HUES6 (cell line): Measurements from ENCODE around the gene ECT2.
"Not testable (repeated sequence)": the region's sequence is repeated elsewhere in the genome, so short reads cannot be mapped to it uniquely, and the experiment has no call there.

Experiments
- H3K27ac ChIP-seq: 2 replicates; pipeline ENCODE4 v1.7.0; 2013; ENCODE audit warnings: low read depth, mild to moderate bottlenecking, low read length, inconsistent platforms
- H3K27me3 ChIP-seq: 2 replicates; pipeline ENCODE4 v1.6.1; 2013; ENCODE audit warnings: low read length; ENCODE audit not compliant: control insufficient read depth, insufficient read depth
- H3K36me3 ChIP-seq: 2 replicates; pipeline ENCODE4 v1.6.1; 2013; ENCODE audit warnings: low read length; ENCODE audit not compliant: control insufficient read depth, insufficient read depth
- H3K4me1 ChIP-seq: 2 replicates; pipeline ENCODE4 v1.6.1; 2013; ENCODE audit warnings: low read length; ENCODE audit not compliant: control insufficient read depth, insufficient read depth
- H3K4me3 ChIP-seq: 2 replicates; pipeline ENCODE4 v1.5.1; 2013; ENCODE audit warnings: low read depth, low read length
- H3K9ac ChIP-seq: one replicate; pipeline ENCODE4 v1.6.1; 2013; ENCODE audit warnings: mild to moderate bottlenecking, low read length
- H3K9me3 ChIP-seq: 2 replicates; pipeline ENCODE4 v1.6.1; 2013; ENCODE audit warnings: low read depth, low read length; ENCODE audit not compliant: control insufficient read depth, insufficient read depth

The ECT2 gene

GRCh38 chr3:172709774-172710663, 40.5 kb upstream of the ECT2 start:
- Histone ChIP-seq H3K27me3 (no peaks in the 10 kb centered on the region), H3K4me1 (peaks cover 10% of the 10 kb centered on the region), H3K36me3 (no peaks in the 10 kb centered on the region), H3K4me3 (peak overlapping the region; percentile 73), H3K9me3 (no peaks in the 10 kb centered on the region), H3K9ac (peak overlapping the region; percentile 69), H3K27ac (no peak overlapping the region)

DNA sequence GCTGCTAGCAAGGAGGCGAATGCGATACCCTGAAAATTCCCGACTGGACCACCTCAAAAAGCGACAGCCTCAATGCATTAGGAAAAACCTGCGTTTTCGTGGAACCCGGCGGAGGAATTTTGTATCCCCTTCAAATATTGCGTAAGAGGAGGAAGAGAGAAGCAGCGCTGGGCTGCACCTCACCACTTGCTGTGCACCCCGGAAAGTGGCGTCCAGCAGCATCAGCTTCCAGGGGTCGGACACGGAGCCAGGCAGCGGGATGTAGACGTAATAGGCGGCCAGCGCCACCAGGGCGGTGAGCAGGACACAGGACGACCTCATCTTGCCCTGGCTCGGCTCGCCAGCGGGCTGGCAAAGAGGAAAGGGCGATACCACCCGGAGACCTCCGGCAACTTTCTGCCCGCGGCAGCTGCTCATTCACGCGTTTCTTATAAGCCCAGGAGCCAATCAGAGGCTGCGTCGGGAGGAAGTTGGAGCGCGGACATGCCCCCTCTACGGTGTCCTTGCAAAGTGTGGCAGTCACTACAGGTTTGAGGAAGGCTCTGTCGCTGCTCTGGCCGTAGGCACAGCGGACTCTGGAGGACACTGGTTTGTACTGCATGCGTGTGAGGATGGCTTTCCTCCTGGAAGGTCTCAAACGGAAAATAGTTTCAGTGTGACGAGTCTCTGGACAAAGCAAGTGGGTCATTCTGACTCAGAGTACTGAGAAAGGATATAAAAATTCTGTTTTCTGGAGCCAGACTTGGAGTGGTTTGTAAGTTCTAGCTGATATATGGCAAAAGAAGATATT, 39.7 kb upstream of the ECT2 start, which contains the start of gene NCEH1:
TSS of gene NCEH1 (minus strand) at position 404 of the 790 bp plus-strand sequence. CDS start at position 321, 83 bp downstream.
- no peaks in the 10 kb centered on the region for H3K27me3 ChIP-seq
- peaks cover 10% of the 10 kb centered on the region for H3K4me1 ChIP-seq
- no peaks in the 10 kb centered on the region for H3K36me3 ChIP-seq
- peak within 1 kb of the TSS; percentile 69 for H3K9ac ChIP-seq
- H3K4me3 ChIP-seq: peak within 1 kb of the TSS; percentile 73
- no peak within 1 kb of the TSS for H3K27ac ChIP-seq
- no peaks in the 10 kb centered on the region for H3K9me3 ChIP-seq

DNA sequence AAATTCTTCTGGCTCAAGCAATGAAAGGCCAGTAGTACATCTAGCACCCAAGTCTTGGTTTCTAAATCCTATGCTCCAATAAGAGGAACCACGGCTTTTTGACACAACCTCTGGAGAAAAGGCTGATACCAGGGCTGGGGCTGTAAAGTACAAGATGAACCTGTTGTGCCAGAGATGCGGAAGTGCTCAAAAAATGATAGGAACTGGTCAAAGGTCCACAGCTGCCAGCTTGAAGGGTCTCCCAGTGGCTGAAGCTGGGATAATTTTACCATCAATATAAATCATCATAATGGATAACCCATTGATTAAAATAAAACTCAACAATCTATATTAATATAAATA, 39.1 kb upstream of the ECT2 start:
- peaks cover 10% of the 10 kb centered on the region for H3K4me1 ChIP-seq
- H3K27ac ChIP-seq: no peak overlapping the region
- no peaks in the 10 kb centered on the region for H3K9me3 ChIP-seq
- peak overlapping the region; percentile 73 for H3K4me3 ChIP-seq
- H3K9ac ChIP-seq: no peak overlapping the region
- H3K36me3 ChIP-seq: no peaks in the 10 kb centered on the region
- no peaks in the 10 kb centered on the region for H3K27me3 ChIP-seq

- no peaks in the 10 kb centered on the region for H3K27me3 ChIP-seq
- H3K36me3 ChIP-seq: no peaks in the 10 kb centered on the region
- no peak overlapping the region for H3K9ac ChIP-seq
- H3K4me1 ChIP-seq: peaks cover 10% of the 10 kb centered on the region
- peaks cover 6% of the 10 kb centered on the region; the same call in 1 of the 2 replicates for H3K9me3 ChIP-seq
- no peak overlapping the region for H3K4me3 ChIP-seq
- H3K27ac ChIP-seq: no peak overlapping the region
Observed at GRCh38 chr3:172713316-172713715, 37.2 kb upstream of the ECT2 start.

- H3K9ac ChIP-seq: no peak overlapping the region
- H3K4me1 ChIP-seq: 0 out of 2 replicates have a peak, but pooled peaks cover under 1% of the 10 kb centered on the region
- H3K27me3 ChIP-seq: no peaks in the 10 kb centered on the region
- H3K36me3 ChIP-seq: no peaks in the 10 kb centered on the region
- H3K27ac ChIP-seq: no peak overlapping the region
- no peak overlapping the region for H3K4me3 ChIP-seq
- H3K9me3 ChIP-seq: peaks cover 20% of the 10 kb centered on the region
Observed at GRCh38 chr3:172716476-172716875, 34.0 kb upstream of the ECT2 start.

- no peaks in the 10 kb centered on the region for H3K27me3 ChIP-seq
- no peak overlapping the region for H3K4me3 ChIP-seq
- H3K9me3 ChIP-seq: peaks cover 20% of the 10 kb centered on the region
- H3K36me3 ChIP-seq: no peaks in the 10 kb centered on the region
- no peak overlapping the region for H3K27ac ChIP-seq
- no peaks in the 10 kb centered on the region for H3K4me1 ChIP-seq
- H3K9ac ChIP-seq: no peak overlapping the region
Observed at GRCh38 chr3:172717493-172718088, 32.9 kb upstream of the ECT2 start.

GRCh38 chr3:172722536-172723040, 27.9 kb upstream of the ECT2 start:
- not testable (repeated sequence) for H3K4me3 ChIP-seq, H3K4me1 ChIP-seq, H3K27me3 ChIP-seq, H3K36me3 ChIP-seq, H3K27ac ChIP-seq, H3K9ac ChIP-seq
- peaks cover 26% of the 10 kb centered on the region for H3K9me3 ChIP-seq

GRCh38 chr3:172726380-172726779, 24.1 kb upstream of the ECT2 start:
- Histone ChIP-seq H3K4me1 (no peaks in the 10 kb centered on the region), H3K9ac (no peak overlapping the region), H3K4me3 (no peak overlapping the region), H3K36me3 (no peaks in the 10 kb centered on the region), H3K9me3 (peaks cover 6% of the 10 kb centered on the region; the same call in 1 of the 2 replicates), H3K27me3 (no peaks in the 10 kb centered on the region), H3K27ac (no peak overlapping the region)

GRCh38 chr3:172735014-172735413, 15.5 kb upstream of the ECT2 start:
- no peaks in the 10 kb centered on the region for H3K4me1 ChIP-seq

DNA sequence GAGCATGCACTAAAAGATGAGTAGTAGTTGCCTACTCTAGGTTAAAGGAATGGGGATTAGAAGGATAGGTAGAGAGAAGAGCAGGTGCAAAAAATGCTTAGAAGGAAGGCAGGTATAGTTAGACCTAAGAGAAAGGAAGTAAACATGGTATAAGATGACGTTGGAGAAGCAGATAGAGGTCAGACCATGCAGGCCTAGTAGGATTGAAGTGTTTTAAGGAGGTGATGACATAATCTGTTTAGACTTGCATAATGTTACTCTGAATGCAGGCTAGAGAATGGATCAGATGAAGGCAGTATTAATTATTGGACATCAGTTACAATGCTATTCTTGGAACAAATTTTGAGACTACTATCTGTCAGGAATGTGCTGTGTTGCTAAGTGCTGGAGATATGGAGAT, 11.1 kb upstream of the ECT2 start:
- Histone ChIP-seq H3K27ac (no peak overlapping the region), H3K4me1 (no peaks in the 10 kb centered on the region)

More at GRCh38 chr3:172735014-172735413, 15.5 kb upstream of the ECT2 start:
- Histone ChIP-seq H3K27me3 (no peaks in the 10 kb centered on the region), H3K9me3 (no peaks in the 10 kb centered on the region), H3K27ac (no peak overlapping the region), H3K9ac (no peak overlapping the region), H3K36me3 (no peaks in the 10 kb centered on the region), H3K4me3 (no peak overlapping the region)

More for the DNA sequence above, 11.1 kb upstream of the ECT2 start:
- Histone ChIP-seq H3K4me3 (no peak overlapping the region), H3K9ac (no peak overlapping the region), H3K36me3 (no peaks in the 10 kb centered on the region), H3K27me3 (no peaks in the 10 kb centered on the region), H3K9me3 (no peaks in the 10 kb centered on the region)
